A549 treated with Mapracorat at 1 μM for 4 hours (cell line): ENCODE data around the gene ZNF239. TPM values are rescaled to one million over a fixed set of nuclear protein-coding genes. Genes with fewer than 3 reads are reported as not detected.

ENCODE experiments used
- total RNA-seq: library from RNA; stranded (reverse); fragments of 200-300 nt; extraction: Qiagen RNA extraction; gene quantifications from 5 replicates; pipeline ENCODE4 v1.2.3, GENCODE V29; 2022

ZNF239 gene
- 1.7 to 2.5 TPM (median 1.9 TPM) in 5 replicates for total RNA-seq

DNA sequence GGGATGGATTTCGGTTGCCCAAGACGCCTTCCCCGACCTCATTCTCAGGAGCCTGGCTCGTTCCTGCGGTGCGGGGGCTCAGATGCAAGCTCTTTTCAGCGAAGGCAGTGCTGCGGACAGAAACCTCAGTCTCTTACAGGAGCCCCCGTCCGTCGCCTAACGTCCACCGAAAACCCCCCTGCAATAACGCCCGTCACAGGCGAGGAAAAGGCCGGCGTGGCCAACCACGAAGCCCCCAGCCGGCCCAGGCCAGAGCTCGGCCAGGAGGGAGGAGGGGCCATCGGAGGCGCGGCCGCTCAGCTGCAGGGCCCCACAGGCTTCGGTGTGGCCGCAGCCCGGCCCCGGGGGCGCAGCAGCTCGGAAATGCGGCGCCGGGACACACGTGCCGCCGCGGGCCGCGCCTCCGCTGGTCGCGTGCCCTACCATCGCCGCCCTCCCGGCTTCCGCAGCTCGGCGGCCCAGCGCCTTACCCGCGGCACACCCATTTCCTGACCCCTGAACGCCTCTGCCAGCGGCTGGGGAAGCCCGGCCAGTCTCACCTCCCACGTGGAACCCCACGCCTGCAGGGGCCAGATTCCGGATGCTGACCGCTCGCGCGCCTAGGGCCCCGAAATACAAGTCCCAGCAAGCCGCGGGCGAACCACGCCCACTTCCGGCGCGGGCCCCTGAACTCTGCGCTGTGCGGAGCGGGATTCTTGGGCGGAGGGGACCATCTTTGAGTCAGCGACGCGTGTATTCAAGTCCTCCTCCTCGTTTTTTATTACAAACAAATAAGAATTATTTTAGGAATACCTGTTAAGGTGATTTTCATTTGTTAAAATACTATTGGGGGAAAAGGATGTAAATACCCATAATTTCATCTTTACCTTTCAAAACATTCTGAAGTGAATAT is at the start of gene ZNF239:
ZNF239 (minus strand) TSS at position 616 of the 892 bp plus-strand sequence. CDS start 16,537 bp downstream, outside the sequence.

DNA sequence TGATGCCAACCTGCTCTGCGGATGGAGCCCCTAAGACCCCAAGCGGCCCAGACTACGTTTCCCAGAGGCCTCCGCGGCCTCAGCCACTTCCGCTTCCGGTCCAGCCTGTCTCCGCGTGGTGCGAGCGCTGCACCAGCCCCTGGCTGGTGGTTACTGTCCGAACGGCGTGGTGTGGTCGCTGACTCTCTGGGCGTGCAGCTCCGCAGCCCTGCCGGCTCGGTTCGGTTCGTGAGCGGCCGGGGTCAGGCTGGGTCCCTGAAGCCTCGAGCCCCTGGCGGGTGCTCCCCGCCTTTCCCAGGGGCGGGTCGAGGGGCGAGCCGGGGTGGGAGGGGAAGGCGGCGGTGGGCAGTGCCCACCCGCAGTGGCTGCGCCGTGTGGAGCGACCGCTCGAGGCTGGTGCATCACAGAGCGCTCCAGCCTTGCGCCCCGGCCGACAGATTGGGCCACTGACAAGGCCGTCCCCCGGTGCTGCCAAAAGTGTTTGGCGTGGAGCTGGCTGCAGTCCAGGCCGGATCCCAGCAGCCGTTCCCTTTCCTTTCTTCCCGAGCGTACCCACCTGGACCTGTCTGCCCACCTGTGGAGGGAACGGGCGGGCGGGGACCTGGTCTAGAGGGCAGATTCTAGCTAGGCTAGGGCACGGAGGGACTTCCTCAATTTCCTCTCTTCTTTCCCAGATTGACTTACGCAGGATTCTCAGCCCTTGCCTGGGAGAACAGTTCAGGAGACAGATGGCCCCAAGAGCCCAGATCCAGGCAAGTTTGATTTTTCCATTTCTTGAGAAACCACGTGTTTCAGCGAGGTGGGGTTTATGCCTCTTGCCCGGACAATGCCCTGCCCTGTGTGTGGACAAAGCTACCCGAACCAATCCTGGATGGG is 32.1 kb upstream of the ZNF239 start, which contains the start of gene ZNF485:
ZNF485 (plus strand) TSS at position 116 of the 876 bp plus-strand sequence; CDS start at position 729, 613 bp downstream.

Other genes starting within 250 kb of the ZNF239 start
- not detected in 5 replicates for gene FXYD4, start 203.0 kb downstream of the ZNF239 start, total RNA-seq
- 296 to 346 TPM (median 337 TPM) in 5 replicates for gene HNRNPF, start 165.4 kb downstream of the ZNF239 start, total RNA-seq
- 5.1 to 8.9 TPM (median 7.0 TPM) in 5 replicates for gene ZNF487, start 137.5 kb downstream of the ZNF239 start, total RNA-seq
- 1.6 to 2.6 TPM (median 2.1 TPM) in 5 replicates for gene ZNF485, start 31.8 kb upstream of the ZNF239 start, total RNA-seq
- gene ZNF32, start 74.3 kb upstream of the ZNF239 start, total RNA-seq: 12.9 to 18.6 TPM (median 15.6 TPM) in 5 replicates